ENCODE measurements around the gene CYBC1. TPM values are rescaled to one million over a fixed set of nuclear protein-coding genes. Genes with fewer than 3 reads are reported as not detected.

Gene CYBC1
- total and polyA plus RNA-seq, 4 experiments from 2014 or later = 166 to 249 (median 237) TPM

DNA sequence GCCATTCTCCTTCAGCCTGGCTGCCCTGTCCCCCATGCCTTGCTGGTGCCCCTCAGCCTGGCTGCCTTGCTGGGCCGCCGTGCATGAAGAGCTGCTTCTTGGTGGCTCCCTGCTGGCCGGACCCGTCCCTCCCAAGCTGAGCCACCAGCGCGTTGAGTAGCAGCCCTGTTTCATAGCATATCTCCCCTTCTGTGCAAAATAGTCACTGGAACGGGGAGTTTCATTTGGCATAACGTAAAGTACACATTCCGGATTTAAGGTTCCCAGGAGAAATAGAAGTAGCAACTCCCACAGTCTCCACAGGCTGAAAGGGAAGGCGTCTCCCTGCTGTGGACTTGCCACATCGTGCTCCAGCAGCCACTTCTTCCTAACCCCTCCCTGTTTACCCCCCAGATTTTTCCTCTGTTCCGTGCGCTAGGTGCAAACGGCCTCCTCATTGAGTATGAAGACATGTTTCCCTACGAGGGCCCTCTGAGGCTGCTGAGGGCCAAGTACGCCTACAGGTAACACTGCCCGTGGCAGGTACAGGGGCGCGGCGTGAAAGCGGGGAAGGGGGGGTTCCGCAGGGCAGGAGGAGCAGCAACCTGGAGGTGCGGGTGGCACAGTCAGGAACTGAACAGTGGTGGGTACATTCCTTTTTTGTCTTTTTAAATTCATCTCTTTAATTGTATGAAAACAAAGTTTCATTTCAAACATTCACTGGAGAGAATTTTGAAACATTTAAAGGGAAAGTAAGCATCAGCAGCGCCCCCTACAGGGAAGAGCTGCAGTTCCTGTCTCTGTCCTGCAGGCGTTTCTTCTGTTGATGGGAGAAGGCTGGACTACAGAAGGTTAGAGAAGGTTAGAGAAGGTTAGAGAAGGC is 26.3 kb downstream of the CYBC1 start:
- intact Hi-C loops (cut with micrococcal nuclease) = no loop called here
- no peaks in the 10 kb centered on the region for H3K27me3 ChIP-seq (ENCODE audit: insufficient read depth, low read length)
- Mint-ChIP-seq H3K9me3 (no peaks in the 10 kb centered on the region), H3K27me3 (no peaks in the 10 kb centered on the region), H3K27ac (peak overlapping the region in 3 of 7 donors; percentile 2 to 48 (median 29)), H3K36me3 (peaks cover 17 to 26% of the 10 kb centered on the region in 2 donors), H3K4me1 (peaks cover 17 to 32% (median 18%) of the 10 kb centered on the region in 4 donors), H3K4me3 (no peak overlapping the region)
- peaks cover 4% of the 10 kb centered on the region for H3K36me3 ChIP-seq (ENCODE audit: insufficient read depth, low read length)
- DNase-seq = peak in 4 of 5 donors; percentile 39 to 57 (median 42)
- no peak overlapping the region for H3K4me3 ChIP-seq (ENCODE audit: low read length in 2 of 2)
- ChIA-PET POLR2A (ENCODE audit: partially characterized antibody) (no interaction called here), CTCF (ENCODE audit: partially characterized antibody) (interaction anchor here (1.0 to 1.8 kb wide), 4 partner anchors 10 to 74 kb away, joined by 3 to 8 read pairs (median 4); no protein-coding TSS in a partner anchor)
- H3K27ac ChIP-seq (ENCODE audit: low read depth, low read length) = no peak overlapping the region
- H3K9me3 ChIP-seq (ENCODE audit: control insufficient read depth in 1 of 2, low read length in 2 of 2) = no peaks in the 10 kb centered on the region
- H3K4me1 ChIP-seq (ENCODE audit: insufficient read depth, low read length) = peaks cover 13% of the 10 kb centered on the region

DNA sequence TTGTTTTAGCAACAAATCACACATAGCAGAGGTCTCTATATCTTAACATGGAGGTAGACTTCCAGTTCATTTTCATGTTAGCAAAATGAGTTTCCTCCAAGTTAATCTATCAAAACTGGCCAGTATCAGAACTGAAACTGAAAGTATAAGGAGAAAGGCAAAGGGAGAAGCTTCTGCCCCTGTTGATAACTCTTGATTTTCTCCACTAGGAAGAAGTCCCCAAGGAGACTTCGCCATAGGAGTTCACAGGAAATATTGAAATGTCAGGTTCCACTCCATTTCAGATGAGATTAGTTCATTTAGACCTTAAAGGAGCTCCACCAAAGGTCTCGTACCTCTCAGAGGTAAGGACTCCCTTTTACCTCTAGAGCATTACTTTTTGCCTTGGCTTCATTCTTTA is 31.0 kb downstream of the CYBC1 start:
- Mint-ChIP-seq H3K4me3 (peak overlapping the region; percentile 82 to 90 (median 85)), H3K27ac (peak overlapping the region; percentile 75 to 91 (median 84)), H3K4me1 (peaks cover 20 to 34% (median 26%) of the 10 kb centered on the region in 4 donors), H3K9me3 (no peaks in the 10 kb centered on the region), H3K36me3 (peaks cover 16 to 24% of the 10 kb centered on the region in 2 donors), H3K27me3 (no peaks in the 10 kb centered on the region)
- peak in 2 of 5 donors; percentile 17 for DNase-seq
- no peaks in the 10 kb centered on the region for H3K9me3 ChIP-seq (ENCODE audit: control insufficient read depth in 1 of 2, low read length in 2 of 2)
- H3K27ac ChIP-seq (ENCODE audit: low read depth, low read length) = peak overlapping the region; percentile 66
- peak overlapping the region; percentile 47 to 55 for H3K4me3 ChIP-seq (ENCODE audit: low read length in 2 of 2)
- H3K27me3 ChIP-seq (ENCODE audit: insufficient read depth, low read length) = no peaks in the 10 kb centered on the region
- CTCF ChIA-PET (ENCODE audit: partially characterized antibody) = interaction anchor here (1.1 to 1.8 kb wide), 3 partner anchors 10 to 37 kb away, joined by 3 to 4 read pairs (median 4); no protein-coding TSS in a partner anchor
- POLR2A ChIA-PET (ENCODE audit: partially characterized antibody) = interaction anchor here (0.7 to 2.3 kb wide), 13 partner anchors 15 to 146 kb away, joined by 3 to 18 read pairs (median 4); partner anchors contain the start of genes CSNK1D, FOXK2 and NARF
- peaks cover 28% of the 10 kb centered on the region for H3K4me1 ChIP-seq (ENCODE audit: insufficient read depth, low read length)
- H3K36me3 ChIP-seq (ENCODE audit: insufficient read depth, low read length) = peaks cover 4% of the 10 kb centered on the region
- intact Hi-C loops (cut with micrococcal nuclease) = loop anchor here (2.0 to 10.0 kb wide), 4 partner anchors 77 to 385 kb away; partner anchors contain the start of genes DCXR, FASN and RAC3

DNA sequence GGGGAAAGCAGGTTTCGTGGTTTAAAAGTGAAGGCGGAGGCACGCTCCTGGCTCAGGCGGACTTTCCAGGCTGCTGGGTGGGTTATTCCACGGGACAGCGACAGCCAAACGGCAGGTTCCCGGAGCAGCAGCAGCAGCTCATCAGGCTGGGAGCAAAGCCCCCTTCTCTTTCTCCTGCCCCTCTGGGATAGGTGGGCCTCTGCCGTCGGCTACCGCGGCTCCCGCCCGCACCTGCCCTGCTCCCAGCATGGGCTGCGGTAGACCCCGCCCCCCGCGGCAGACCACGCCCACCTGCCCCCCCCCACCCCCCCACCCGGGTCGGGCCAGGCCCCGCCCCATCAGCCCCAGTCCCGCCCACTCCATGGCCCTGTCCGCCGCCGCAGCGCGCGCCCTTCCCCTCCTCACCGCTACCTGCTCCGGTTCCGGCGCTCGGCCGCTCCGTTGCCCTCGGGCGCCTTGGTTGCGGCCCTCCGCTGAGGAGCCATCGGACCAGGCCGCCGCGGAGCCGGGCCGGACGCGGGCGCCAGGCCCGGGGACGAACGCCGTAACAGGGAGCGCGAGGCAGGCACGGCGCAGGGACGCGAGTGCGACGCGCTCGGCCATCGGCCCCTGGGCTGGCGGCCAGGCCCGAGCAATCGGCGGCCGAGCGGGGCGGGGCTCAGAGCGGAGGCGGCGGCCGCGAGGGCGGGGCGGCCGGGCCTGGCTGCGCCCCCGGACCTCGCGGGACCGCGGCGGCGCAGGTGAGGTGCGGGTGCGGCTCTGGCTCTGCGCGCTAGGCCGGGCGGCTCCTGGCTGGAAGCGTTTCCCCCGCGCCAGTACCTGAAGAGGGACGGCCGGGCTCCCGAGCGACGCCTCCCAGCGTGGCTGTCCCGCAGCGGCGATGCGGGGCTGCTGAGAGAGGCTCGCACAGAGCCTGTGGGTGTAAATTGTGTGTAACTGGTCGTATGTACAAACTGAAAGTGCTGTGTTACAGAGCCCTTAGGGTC is 32.3 kb downstream of the CYBC1 start, which contains the start of the genes HEXD and OGFOD3:
HEXD (plus strand) TSS at position 347 of the 986 bp plus-strand sequence. CDS start 1,453 bp downstream, outside the sequence.
OGFOD3 (minus strand) TSS at position 586 of the 986 bp plus-strand sequence; CDS start at position 485, 101 bp downstream.
- H3K36me3 ChIP-seq (ENCODE audit: insufficient read depth, low read length) = peaks cover 4% of the 10 kb centered on the region
- H3K4me1 ChIP-seq (ENCODE audit: insufficient read depth, low read length) = peaks cover 32% of the 10 kb centered on the region
- Mint-ChIP-seq H3K4me3 (peak within 1 kb of the TSS; percentile 82 to 90 (median 85)), H3K27me3 (no peaks in the 10 kb centered on the region), H3K4me1 (peaks cover 22 to 39% (median 27%) of the 10 kb centered on the region in 4 donors), H3K9me3 (no peaks in the 10 kb centered on the region), H3K27ac (peak within 1 kb of the TSS; percentile 75 to 91 (median 84)), H3K36me3 (peaks cover 19 to 27% of the 10 kb centered on the region in 2 donors)
- intact Hi-C loops (cut with micrococcal nuclease) = loop anchor here (1.0 to 10.0 kb wide), 8 partner anchors 32 to 383 kb away; partner anchors contain the start of genes CYBC1, DCXR, FASN and NARF
- ChIA-PET POLR2A (ENCODE audit: partially characterized antibody) (interaction anchor here (0.7 to 2.3 kb wide), 12 partner anchors 18 to 145 kb away, joined by 3 to 18 read pairs (median 4); partner anchors contain the start of genes CSNK1D, FOXK2 and NARF), CTCF (ENCODE audit: partially characterized antibody) (interaction anchor here (0.7 to 6.4 kb wide), 9 partner anchors 8 to 212 kb away, joined by 3 to 52 read pairs (median 4); no protein-coding TSS in a partner anchor)
- no peaks in the 10 kb centered on the region for H3K9me3 ChIP-seq (ENCODE audit: control insufficient read depth in 1 of 2, low read length in 2 of 2)
- H3K4me3 ChIP-seq (ENCODE audit: low read length in 2 of 2) = peak within 1 kb of the TSS; percentile 55 to 58
- peak within 1 kb of the TSS; percentile 66 for H3K27ac ChIP-seq (ENCODE audit: low read depth, low read length)
- DNase-seq = peak; percentile 82 to 96 (median 92)
- H3K27me3 ChIP-seq (ENCODE audit: insufficient read depth, low read length) = no peaks in the 10 kb centered on the region

DNA sequence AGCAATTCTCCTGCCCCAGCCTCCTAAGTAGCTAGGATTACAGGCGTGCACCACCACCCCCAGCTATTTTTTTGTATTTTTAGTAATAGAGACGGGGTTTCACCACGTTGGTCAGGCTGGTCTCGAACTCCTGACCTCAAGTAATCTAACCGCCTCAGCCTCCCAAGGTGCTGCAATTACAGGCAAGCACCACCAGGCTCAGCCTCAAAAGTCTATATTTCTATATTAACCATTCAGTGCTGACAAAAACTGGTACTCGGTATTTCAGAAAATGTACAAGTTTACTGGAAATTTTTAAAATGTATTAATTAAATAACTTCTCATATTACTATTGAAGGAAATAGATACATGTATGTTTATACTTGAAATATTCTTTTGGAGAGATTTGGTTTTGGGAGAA is 33.8 kb downstream of the CYBC1 start:
- Mint-ChIP-seq H3K4me3 (no peak overlapping the region), H3K36me3 (peaks cover 13 to 19% of the 10 kb centered on the region in 2 donors), H3K9me3 (no peaks in the 10 kb centered on the region), H3K4me1 (peaks cover 20 to 44% (median 26%) of the 10 kb centered on the region in 4 donors), H3K27me3 (no peaks in the 10 kb centered on the region), H3K27ac (no peak overlapping the region)
- Histone ChIP-seq H3K9me3 (ENCODE audit: control insufficient read depth in 1 of 2, low read length in 2 of 2) (no peaks in the 10 kb centered on the region), H3K27ac (ENCODE audit: low read depth, low read length) (no peak overlapping the region), H3K27me3 (ENCODE audit: insufficient read depth, low read length) (no peaks in the 10 kb centered on the region), H3K36me3 (ENCODE audit: insufficient read depth, low read length) (peaks cover 4% of the 10 kb centered on the region), H3K4me3 (ENCODE audit: low read length in 2 of 2) (no peak overlapping the region), H3K4me1 (ENCODE audit: insufficient read depth, low read length) (peaks cover 32% of the 10 kb centered on the region)
- POLR2A ChIA-PET (ENCODE audit: partially characterized antibody) = interaction anchor here (1.0 to 1.8 kb wide), 4 partner anchors 16 to 102 kb away, joined by 3 to 11 read pairs (median 4); partner anchors contain the start of gene NARF
- DNase-seq = no peak
- intact Hi-C loops (cut with micrococcal nuclease) = loop anchor here (10.0 kb wide), 2 partner anchors 212 to 382 kb away; partner anchors contain the start of genes DCXR and RAC3
- CTCF ChIA-PET (ENCODE audit: partially characterized antibody) = interaction anchor here (1.4 to 6.4 kb wide), 4 partner anchors 65 to 181 kb away, joined by 3 to 52 read pairs (median 4); no protein-coding TSS in a partner anchor

DNA sequence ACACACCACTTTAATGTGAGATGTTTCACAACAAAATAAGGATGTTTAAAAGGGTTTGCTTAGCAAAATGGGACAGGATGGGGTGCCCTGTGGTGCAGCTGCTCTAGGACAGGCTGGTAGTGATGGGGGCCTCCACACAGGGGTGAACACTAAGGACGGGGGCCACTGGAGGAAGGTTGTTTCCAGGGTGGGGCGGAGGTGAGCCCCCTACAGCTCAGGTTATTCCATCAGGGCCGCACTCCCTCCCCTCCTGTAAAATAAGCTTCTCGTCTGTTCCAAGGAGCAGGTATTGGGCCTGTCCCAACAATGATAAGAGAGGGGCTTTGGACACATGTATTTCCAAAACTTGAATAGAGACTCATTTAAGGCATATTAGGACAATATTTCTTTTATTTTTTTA is 34.3 kb downstream of the CYBC1 start:
- H3K4me3 Mint-ChIP-seq = no peak overlapping the region

DNA sequence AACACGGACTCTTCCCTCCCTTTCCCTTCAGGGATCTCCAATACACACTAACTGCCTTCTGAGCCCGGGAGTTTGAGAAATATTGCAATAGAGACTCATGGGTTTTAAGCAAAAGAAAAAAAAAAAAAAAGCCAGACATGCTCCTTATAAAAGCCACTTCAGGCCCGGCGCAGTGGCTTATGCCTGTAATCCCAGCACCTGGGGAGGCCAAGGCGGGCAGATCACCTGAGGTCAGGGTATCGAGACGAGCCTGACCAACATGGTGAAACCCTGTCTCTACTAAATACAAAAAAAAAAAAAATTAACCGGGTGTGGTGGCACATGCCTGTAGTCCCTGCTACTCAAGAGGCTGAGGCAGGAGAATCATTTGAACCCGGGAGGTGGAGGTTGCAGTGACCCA is 34.8 kb downstream of the CYBC1 start:
- no peak for DNase-seq
- ChIA-PET CTCF (ENCODE audit: partially characterized antibody) (interaction anchor here (0.6 to 6.4 kb wide), 3 partner anchors 18 to 135 kb away, joined by 3 to 52 read pairs (median 3); no protein-coding TSS in a partner anchor), POLR2A (ENCODE audit: partially characterized antibody) (interaction anchor here (1.0 kb wide), 1 partner anchor 34 kb away, joined by 4 read pairs; no protein-coding TSS in a partner anchor)
- Histone ChIP-seq H3K4me3 (ENCODE audit: low read length in 2 of 2) (no peak overlapping the region), H3K4me1 (ENCODE audit: insufficient read depth, low read length) (peaks cover 32% of the 10 kb centered on the region), H3K9me3 (ENCODE audit: control insufficient read depth in 1 of 2, low read length in 2 of 2) (no peaks in the 10 kb centered on the region), H3K36me3 (ENCODE audit: insufficient read depth, low read length) (no peaks in the 10 kb centered on the region), H3K27ac (ENCODE audit: low read depth, low read length) (no peak overlapping the region), H3K27me3 (ENCODE audit: insufficient read depth, low read length) (no peaks in the 10 kb centered on the region)
- intact Hi-C loops (cut with micrococcal nuclease) = loop anchor here (10.0 kb wide), 2 partner anchors 211 to 381 kb away; partner anchors contain the start of genes DCXR and RAC3
- Mint-ChIP-seq H3K27me3 (no peaks in the 10 kb centered on the region), H3K9me3 (no peaks in the 10 kb centered on the region), H3K27ac (peak overlapping the region in 1 of 7 donors; percentile 77), H3K36me3 (peaks cover 12 to 13% of the 10 kb centered on the region in 2 donors), H3K4me1 (peaks cover 20 to 40% (median 26%) of the 10 kb centered on the region in 4 donors), H3K4me3 (no peak overlapping the region)

More for the DNA sequence above, 34.3 kb downstream of the CYBC1 start:
- peaks cover 3% of the 10 kb centered on the region for H3K36me3 ChIP-seq (ENCODE audit: insufficient read depth, low read length)
- intact Hi-C loops (cut with micrococcal nuclease) = loop anchor here (10.0 kb wide), 2 partner anchors 211 to 381 kb away; partner anchors contain the start of genes DCXR and RAC3
- POLR2A ChIA-PET (ENCODE audit: partially characterized antibody) = interaction anchor here (1.0 to 1.8 kb wide), 3 partner anchors 33 to 103 kb away, joined by 4 to 11 read pairs (median 4); partner anchors contain the start of gene NARF
- Mint-ChIP-seq H3K36me3 (peaks cover 13 to 16% of the 10 kb centered on the region in 2 donors), H3K4me1 (peaks cover 20 to 40% (median 26%) of the 10 kb centered on the region in 4 donors), H3K27ac (peak overlapping the region in 1 of 7 donors; percentile 68), H3K9me3 (no peaks in the 10 kb centered on the region), H3K27me3 (no peaks in the 10 kb centered on the region)
- DNase-seq = no peak
- peaks cover 32% of the 10 kb centered on the region for H3K4me1 ChIP-seq (ENCODE audit: insufficient read depth, low read length)
- H3K27ac ChIP-seq (ENCODE audit: low read depth, low read length) = no peak overlapping the region
- no peaks in the 10 kb centered on the region for H3K9me3 ChIP-seq (ENCODE audit: control insufficient read depth in 1 of 2, low read length in 2 of 2)
- no peak overlapping the region for H3K4me3 ChIP-seq (ENCODE audit: low read length in 2 of 2)
- CTCF ChIA-PET (ENCODE audit: partially characterized antibody) = interaction anchor here (0.6 to 6.4 kb wide), 5 partner anchors 18 to 180 kb away, joined by 3 to 52 read pairs (median 4); no protein-coding TSS in a partner anchor
- H3K27me3 ChIP-seq (ENCODE audit: insufficient read depth, low read length) = no peaks in the 10 kb centered on the region
